Measurements from ENCODE around the gene PTGDR2.

GRCh38 chr11:60905047-60905446 is 49.3 kb upstream of the PTGDR2 start:
- no peak for TF ChIP-seq USF2 (IDR thresholded peaks at IDR 0.05)
- TF ChIP-seq HOXB5 (CRISPR knock-in tag; IDR thresholded peaks at IDR 0.05): no peak
- TF ChIP-seq, protein P1, sequence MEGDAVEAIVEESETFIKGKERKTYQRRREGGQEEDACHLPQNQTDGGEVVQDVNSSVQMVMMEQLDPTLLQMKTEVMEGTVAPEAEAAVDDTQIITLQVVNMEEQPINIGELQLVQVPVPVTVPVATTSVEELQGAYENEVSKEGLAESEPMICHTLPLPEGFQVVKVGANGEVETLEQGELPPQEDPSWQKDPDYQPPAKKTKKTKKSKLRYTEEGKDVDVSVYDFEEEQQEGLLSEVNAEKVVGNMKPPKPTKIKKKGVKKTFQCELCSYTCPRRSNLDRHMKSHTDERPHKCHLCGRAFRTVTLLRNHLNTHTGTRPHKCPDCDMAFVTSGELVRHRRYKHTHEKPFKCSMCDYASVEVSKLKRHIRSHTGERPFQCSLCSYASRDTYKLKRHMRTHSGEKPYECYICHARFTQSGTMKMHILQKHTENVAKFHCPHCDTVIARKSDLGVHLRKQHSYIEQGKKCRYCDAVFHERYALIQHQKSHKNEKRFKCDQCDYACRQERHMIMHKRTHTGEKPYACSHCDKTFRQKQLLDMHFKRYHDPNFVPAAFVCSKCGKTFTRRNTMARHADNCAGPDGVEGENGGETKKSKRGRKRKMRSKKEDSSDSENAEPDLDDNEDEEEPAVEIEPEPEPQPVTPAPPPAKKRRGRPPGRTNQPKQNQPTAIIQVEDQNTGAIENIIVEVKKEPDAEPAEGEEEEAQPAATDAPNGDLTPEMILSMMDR (IDR thresholded peaks at IDR 0.05): no peak
- no peak for TF ChIP-seq POLR2A (IDR thresholded peaks at IDR 0.05; ENCODE audit: low read length)
- no peak for TF ChIP-seq RNF2 (IDR thresholded peaks at IDR 0.05; ENCODE audit: borderline replicate concordance, low read depth)
- no peak for TF ChIP-seq HMGXB4 (CRISPR knock-in tag; IDR thresholded peaks at IDR 0.05; ENCODE audit: borderline replicate concordance)
- no peak for TF ChIP-seq CHD2 (IDR thresholded peaks at IDR 0.05; ENCODE audit: low read length, partially characterized antibody)
- TF ChIP-seq, protein P2, sequence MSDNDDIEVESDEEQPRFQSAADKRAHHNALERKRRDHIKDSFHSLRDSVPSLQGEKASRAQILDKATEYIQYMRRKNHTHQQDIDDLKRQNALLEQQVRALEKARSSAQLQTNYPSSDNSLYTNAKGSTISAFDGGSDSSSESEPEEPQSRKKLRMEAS (IDR thresholded peaks at IDR 0.05): no peak
